NCI-H1436 (cell line): ENCODE results near the gene CERS5.
A peak's percentile ranks its signal among the peaks of the same experiment; 100 is the strongest.

ENCODE experiments used
- DNase-seq: peaks from one replicate; lab custom pipeline; 2025; lab: John Stamatoyannopoulos, UW

CERS5 gene

GRCh38 chr12:50127546-50127945, 39.6 kb downstream of the CERS5 start:
- no peak for DNase-seq

GRCh38 chr12:50123203-50123602, 44.0 kb downstream of the CERS5 start:
- no peak for DNase-seq

- no peak for DNase-seq
Measured at GRCh38 chr12:50121641-50122040, 45.5 kb downstream of the CERS5 start.

GRCh38 chr12:50120953-50121352, 46.2 kb downstream of the CERS5 start:
- no peak for DNase-seq

GRCh38 chr12:50120521-50120920, 46.6 kb downstream of the CERS5 start:
- DNase-seq, result no peak

- DNase-seq, result no peak
Measured at GRCh38 chr12:50119387-50119786, 47.8 kb downstream of the CERS5 start.

GRCh38 chr12:50117057-50117622, 50.0 kb downstream of the CERS5 start:
- DNase-seq, result no peak

- no peak for DNase-seq
Measured at GRCh38 chr12:50112456-50113218, 54.5 kb downstream of the CERS5 start.

- peak; percentile 100 for DNase-seq
Measured at GRCh38 chr12:50111693-50112455, 55.3 kb downstream of the CERS5 start, which contains the start of gene COX14. Gene COX14, plus strand, starts transcription at chr12:50112236. Its CDS starts 7,808 bp downstream, at chr12:50120044.

- DNase-seq, result no peak
Measured at GRCh38 chr12:50111395-50111692, 55.8 kb downstream of the CERS5 start.

- peak; percentile 50 for DNase-seq
Measured at GRCh38 chr12:50110762-50111351, 56.3 kb downstream of the CERS5 start.

- DNase-seq, result no peak
Measured at GRCh38 chr12:50110127-50110761, 56.9 kb downstream of the CERS5 start.

GRCh38 chr12:50109319-50109718, 57.9 kb downstream of the CERS5 start:
- no peak for DNase-seq

GRCh38 chr12:50107416-50108268, 59.5 kb downstream of the CERS5 start:
- DNase-seq, result no peak

- no peak for DNase-seq
Measured at GRCh38 chr12:50106907-50107306, 60.3 kb downstream of the CERS5 start.

- no peak for DNase-seq
Measured at GRCh38 chr12:50105913-50106450, 61.2 kb downstream of the CERS5 start.

GRCh38 chr12:50104417-50105366, 62.5 kb downstream of the CERS5 start:
- no peak for DNase-seq

- DNase-seq, result peak; percentile 73
Measured at GRCh38 chr12:50103767-50104321, 63.3 kb downstream of the CERS5 start, which contains the start of gene GPD1. Gene GPD1, plus strand, starts transcription at chr12:50104008. Its CDS starts 43 bp downstream, at chr12:50104051.

- DNase-seq, result no peak
Measured at GRCh38 chr12:50103351-50103750, 63.8 kb downstream of the CERS5 start.
